Amniotic epithelial cell (primary cell): ENCODE results near the gene TMEM240.
"Not testable (repeated sequence)": the region's sequence is repeated elsewhere in the genome, so short reads cannot be mapped to it uniquely, and the experiment has no call there.

Experiments used
- DNase-seq: peaks from one replicate; pipeline ENCODE4 v3.0.0-alpha.2; 2010; ENCODE audit warnings: low read depth

Gene TMEM240

DNA sequence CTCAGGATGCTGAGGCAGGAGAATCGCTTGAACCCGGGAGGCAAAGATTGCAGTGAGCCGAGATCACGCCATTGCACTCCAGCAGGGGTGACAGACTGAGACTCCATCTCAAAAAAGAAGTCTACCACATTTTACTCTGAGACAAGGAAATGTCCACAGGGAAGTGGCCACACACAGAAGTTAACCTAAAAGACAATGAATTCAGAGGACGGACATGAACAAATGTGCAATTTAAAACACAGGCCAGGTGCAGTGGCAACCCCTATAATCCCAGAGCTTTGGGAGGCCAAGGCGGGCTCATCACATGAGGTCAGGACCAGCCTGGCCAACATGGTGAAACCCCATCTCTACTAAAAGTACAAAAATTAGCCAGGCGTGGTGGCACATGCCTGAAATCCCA, 17.3 kb upstream of the TMEM240 start:
- DNase-seq, result not testable (repeated sequence)

DNA sequence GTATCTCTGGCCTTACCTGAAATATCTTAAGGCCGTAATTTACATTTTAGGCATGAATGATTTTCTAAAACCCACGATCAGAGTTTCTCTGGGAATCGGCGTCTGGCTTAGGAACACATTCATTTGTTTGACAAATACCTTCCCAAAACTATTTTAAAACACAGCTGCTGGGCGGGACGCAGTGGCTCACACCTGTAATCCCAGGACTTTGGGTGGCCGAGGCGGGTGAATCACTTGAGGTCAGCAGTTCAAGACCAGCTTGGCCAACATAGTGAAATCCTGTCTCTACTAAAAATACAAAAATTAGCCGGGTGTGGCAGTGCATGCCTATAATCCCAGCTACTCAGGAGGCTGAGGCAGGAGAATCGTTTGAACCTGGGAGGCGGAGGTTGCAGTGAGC, 16.5 kb upstream of the TMEM240 start:
- DNase-seq, result not testable (repeated sequence)

DNA sequence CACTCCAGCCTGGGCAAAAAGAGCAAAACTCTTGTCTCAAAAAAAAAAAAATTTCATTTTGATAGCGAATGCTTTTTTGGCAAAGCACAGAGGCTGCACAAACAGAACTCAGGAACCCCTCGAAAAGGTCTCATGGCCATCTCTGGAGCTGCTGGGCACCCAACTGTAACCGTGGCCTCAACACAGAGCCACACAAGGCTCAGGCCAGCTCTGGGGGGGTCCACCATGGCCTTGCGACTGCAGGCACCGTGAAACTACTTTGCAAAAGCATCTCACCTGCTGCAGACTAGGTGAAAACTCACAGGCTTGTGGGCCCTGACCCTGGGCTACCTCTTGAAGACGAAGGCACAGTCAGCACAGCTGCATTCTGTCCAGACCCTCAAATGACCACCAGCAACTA, 16.1 kb upstream of the TMEM240 start:
- DNase-seq, result no peak

DNA sequence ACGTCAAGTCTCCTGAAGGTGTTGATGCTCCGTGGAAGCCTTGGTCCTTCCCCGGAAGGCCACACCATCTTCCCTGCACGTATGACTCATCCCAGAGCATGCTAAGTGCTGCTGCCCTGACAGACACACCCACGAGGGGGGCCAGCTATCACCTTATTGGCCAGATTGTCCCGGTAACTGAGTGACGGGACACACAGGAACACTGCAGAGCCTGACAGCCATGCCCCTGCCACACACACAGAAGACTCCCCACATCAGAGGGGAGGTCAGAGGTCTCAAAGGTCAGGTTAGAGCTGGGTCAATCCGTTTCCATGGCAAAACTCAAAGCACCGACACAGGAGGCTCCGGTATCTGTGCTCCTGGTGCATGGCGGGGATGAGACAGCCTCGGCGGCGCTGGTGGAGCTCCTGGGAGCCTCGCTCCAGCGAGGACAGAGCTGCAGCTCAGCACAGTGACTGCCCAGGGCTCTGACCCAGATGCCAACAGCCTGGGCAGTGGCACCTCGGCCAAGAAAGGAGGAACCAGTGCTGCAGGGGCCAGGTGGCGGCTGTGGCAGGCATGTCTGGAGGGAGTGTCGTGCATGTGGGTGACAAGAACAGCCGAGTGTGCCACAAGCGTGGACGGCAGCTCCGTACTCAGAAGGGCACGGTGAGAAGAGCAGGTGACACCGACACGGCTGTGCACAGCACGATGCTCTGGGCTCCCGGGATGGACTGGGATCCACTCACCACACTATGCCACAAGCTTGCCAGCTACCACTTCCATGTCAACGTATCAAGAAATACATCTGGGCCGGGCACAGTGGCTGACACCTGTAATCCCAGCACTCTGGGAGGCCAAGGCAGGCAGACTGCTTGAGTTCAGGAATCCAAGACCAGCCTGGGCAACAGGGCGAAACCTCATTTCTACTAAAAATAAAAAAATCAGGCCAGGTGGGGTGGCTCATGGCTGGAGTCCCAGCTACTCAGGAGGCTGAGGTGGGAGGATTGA, 14.8 kb upstream of the TMEM240 start:
- peak; percentile 84 for DNase-seq

DNA sequence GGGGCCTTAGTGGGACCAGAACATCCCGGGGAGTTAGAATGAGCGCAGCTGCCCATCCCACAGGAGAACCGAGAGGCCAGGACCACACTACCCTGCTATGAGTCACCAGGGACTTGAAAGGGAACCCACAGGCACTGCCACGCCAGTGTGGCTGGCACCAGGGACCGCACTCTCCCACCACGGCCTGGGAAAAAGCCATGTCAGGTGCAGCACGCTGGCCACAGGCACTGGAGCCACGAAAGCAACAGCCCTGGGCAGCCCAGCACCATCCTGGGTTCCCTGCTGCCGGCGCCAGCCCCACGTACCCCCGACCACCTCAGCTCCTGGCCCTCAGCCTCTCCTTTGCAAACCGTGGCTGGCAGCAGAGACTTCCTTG, 14.1 kb upstream of the TMEM240 start:
- peak; percentile 31 for DNase-seq

DNA sequence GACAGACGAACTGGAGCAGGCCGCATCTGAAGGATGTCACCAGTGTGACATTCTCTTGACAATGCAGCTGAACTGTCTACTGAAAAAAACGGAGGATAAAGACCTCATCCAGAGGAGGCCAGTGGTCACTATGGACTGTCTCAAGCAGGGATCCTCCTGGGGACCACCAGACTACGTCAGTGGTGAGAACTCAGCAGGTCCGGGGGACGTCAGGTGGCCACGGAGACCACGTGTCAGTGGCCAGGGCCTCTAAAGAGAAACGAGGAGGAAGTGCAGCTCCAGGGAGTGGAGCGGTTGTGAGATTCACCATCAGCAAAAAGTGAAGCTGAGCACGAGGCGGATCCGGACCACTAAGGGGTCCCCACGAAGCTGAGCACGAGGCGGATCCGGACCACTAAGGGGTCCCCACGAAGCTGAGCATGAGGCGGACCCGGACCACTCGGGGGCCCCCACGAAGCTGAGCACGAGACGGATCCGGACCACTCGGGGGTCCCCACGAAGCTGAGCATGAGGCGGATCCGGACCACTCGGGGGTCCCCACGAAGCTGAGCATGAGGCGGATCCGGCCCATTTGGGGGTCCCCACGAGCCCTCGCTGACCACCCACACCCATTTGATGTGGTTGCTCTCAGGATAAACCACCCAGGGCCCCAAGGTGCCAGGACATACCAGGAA, 13.5 kb upstream of the TMEM240 start:
- DNase-seq, result no peak

DNA sequence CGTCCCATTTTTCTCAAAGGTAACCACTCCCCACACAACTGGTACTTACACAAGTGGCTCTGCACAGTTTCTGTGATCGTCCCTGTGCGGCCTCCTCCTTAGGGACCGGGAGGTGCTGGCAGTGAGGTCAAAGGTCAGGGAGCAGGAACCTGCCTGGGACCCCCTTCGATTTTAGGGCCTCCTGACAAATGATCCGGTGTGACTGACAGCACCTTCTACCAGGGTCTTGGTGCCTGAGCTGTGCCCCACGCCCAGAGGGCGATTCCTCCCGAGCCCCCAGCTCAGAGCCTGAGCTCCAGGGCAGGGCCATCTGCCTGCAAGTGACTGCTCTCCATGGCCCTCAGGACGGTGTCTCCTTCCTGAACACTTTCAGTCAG, 11.8 kb upstream of the TMEM240 start:
- no peak for DNase-seq

DNA sequence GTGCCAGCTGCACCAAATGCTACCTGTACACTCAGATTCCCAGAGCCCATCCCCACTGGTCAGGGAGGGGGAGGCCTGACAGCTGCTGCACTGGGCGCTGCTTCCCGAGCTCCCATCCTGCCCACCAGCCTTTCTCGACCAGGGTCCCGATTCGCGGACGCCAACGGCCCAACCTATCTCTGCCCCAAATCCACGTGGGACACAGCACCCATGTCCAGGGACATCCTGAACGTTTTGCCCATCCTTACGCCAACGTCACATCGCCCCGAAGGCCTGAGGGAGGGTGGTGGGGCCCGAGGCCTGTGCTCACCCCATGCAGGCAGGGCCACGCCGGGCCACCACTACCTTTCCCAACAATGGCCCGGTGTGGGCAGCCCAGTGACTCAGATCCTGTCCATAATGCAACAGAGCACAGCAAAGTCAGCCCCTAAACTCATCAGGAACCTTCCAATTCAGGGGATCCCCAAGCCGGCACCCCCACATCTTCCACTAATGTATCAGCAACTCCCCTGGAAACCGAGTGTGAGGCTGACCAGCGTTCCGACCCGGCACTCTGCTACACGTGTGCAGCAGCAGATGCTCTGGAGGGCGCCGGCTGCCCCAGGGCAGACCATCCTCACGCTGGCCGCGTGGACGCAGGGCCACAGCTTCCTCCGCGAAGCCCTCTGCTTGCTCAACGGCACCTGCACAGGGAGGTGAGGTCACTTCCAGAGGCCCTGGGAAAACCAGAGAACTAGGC, 11.3 kb upstream of the TMEM240 start:
- DNase-seq, result no peak

DNA sequence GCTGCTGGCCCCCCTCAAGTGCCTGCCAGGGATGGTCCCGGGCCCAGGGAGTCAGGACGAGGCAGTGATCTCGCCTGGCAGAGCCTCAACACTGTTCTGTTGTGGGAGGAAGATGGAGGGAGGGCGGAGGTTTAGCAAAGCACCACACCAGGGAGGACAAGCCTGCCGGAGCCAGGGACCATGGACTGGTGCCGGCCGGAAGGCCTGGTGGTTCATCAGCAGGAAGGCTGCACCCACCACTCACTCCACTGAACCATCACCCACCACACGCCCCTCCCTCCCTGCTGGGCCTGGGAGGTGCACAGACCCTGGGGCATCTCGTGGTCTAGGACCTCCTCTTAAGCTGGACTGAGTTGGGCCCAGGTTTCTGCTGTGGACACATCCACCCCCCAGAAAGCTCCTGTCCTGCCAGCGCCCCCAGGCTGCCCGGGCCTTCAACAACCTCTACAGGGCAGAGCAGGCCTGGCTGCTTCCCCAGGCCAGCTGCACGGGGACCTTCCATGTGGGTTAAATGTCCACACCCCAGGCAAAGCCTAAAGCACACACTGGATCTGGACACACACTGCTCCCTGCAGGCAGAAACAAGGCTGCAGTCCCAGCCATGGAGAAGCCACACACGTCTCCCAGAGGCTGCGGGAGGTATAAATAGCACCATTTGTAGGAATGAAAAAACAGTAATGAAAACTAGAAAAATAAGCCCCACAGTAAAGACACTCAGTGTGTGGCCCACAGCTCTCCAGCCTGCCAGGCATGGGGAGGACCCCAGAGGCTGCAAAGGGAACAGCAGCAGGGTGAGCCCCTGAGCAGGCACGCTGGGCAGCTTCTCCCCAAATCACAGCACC, 10.4 kb upstream of the TMEM240 start:
- DNase-seq, result peak; percentile 32

DNA sequence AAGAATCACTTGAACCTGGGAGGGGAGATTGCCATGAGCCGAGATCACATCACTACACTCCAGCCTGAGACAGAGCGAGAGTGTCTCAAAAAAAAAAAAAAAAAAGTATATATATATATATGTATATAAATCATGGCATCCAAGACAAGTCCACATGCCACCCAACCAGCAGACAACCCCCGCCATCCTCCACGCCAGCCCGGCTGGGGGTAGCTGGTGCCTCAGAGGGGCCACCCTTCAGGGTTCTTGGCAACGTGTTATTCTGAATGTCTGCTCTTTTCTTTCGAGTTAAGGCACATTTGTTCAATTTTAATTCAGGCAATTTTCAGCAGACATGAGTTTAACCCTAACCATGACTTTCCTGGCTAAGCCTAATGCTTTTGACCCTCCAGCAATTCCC, 9.7 kb upstream of the TMEM240 start:
- no peak for DNase-seq

DNA sequence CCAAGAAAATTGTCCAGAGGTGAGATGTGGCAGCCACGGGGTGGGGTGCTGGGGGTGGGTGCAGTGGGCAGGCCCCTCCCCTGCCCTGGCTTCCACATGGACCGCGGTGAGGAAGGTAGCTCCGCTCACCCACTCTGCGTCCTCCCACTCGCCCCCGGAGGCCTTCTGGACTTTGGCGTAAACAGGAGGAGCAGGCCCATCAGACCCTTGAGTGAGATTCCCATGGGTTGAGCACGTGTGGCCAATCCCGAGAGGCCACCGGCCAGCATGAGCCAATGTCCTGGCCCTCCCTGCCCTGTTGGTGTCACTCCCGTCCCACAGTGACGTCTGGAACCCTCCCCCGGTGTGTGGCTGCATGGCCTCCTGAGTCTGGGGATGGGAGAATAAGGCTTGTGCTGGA, 8.2 kb upstream of the TMEM240 start:
- no peak for DNase-seq

DNA sequence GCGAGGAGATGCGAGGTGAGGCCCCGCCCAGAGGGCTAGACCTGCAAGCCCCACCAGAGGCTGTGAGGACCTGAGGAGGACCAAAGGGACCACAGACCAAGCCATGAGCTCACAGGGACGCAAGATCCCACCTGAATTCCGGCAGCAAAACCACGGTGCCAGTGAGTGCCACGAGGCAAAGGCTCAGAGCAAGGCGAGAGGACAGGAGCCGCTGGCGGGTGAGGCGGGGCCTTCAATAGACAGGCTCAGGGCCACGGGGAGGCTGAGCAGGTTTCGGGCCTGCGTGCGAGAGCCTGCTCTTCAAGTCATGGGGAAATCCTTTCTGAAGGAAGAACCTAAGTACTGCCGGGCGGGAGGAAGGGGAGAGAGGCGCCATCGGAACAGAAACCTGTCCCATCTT, 7.1 kb upstream of the TMEM240 start:
- no peak for DNase-seq

DNA sequence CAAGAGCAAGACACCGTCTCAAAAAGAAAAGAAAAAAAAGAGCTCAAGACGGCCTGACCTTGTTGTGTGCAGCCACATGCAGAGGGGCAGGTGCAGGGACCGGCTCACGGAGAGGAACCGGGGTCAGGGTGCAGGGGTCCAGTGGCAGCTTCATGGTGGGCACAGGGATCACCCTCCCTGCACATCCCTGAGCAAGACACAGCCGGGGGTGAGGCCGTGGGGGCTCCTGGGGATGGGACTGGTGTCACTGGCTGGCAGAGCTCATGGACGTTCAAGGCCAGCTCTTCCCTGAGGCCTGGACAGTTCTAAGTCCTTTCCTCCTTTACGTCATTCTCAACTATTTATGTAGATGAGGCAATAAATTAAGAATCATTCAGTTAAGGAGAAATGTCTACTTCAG, 6.6 kb upstream of the TMEM240 start:
- DNase-seq, result no peak

DNA sequence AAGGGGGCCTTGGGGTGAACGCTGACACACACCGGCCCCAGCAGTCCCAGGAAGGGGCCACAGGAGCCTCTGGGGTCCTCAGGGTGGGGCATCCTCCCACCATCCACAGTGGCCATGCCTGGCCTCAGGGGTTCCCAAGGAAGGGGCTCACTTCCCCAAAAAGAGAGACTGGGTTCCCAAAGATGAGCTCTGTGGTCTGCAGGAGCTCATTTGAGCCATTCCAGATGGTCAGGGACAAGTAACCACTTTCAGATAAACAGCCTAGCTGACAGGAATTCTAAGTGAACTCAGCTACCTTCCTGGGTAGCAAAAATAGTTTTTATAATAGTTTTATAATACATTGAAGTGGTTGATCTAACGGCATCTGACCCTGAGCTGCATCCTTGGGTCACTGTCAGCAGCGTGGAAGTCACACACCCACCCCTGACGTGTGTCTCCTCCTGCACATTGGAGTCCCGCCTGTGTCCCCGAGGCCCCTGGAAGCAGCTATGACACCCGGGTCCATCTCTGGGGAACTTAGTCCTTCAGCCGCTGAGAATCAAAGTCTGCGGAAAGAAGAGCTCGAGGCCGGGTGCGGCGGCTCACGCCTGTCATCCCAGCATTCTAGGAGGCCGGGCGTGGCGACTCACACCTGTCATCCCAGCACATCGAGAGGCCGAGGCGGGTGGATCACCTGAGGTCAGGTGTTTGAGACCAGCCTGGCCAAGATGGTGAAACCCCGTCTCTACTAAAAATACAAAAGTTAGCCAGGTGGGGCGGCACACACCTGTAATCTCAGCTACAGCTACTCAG, 5.7 kb upstream of the TMEM240 start:
- peak; percentile 15 for DNase-seq

DNA sequence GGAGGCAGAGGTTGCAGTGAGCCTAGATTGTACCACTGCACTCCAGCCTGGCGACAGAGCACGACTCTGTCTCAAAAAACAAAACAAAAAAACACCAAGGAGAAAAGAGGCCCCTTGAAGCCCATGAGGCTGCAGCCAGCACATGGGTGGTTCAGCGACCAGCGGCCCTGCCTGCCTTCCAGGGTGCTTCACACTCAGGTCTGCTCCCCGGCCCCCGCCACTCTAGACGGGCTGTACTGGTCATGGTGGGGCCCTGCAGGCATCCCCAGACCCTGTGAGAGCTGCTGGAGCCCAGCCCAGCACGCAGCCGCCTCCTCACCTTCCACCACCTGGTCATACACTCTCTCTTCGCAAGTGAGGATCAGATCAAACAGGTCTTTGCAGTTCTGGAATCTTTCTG, 4.1 kb upstream of the TMEM240 start:
- no peak for DNase-seq

DNA sequence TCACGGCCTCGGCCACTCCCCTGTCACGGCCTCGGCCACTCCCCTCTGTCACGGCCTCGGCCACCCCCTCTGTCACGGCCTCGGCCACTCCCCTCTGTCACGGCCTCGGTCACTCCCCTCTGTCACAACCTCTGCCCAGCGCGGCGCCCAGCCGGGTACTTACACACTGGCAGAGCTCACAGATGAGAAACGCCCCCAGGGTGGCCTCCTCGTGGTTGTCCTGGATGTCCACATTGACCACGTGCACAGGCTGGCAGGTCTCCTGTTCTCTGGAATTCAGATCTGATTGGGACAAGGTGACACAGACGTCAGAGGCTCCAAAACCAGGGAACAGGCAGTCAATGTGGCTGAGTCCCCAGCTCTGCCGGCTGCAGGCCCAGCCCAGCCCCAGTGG, 3.3 kb upstream of the TMEM240 start:
- no peak for DNase-seq

DNA sequence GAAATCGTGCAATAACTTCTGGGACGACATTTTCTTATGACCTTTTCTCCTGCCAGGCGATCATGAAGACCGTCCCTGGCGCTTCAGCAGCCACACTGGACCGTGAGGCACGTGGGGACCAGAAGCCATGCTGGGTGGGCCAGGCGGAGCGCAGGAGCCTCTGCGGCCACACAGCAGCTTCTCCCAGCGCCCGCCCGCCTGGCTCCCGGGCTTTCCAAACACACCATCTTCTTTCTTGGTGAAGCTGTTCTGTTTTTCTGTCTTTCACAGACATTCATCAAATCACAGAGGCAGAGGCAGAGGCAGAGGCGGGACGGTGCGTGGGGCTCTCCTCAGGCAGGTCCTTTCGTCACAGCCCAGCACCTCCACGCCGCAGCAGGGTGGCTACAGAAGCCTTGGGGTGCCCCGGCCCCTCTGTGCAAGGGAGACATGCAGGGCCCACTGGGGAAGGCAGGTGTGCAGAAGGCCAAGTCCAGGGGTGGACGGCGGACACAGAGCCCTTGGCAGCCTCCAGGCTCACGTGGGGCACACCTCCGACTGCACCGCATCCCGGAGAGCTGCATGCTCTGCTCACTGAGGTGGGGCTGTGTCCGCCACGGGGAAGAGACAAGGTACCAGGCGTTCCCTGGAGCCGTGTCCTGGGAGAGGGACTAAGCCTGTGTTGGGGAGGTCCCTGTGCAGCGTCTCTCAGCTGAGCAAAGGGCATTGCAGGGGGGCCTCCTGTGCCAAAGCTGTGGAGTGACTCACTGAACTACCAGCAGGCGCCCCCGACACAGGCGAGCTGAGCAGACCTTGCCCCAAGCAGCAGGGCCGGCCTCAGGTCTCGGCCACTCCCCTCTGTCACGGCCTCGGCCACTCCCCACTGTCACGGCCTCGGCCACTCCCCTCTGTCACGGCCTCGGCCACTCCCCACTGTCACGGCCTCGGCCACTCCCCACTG, 2.6 kb upstream of the TMEM240 start:
- no peak for DNase-seq

DNA sequence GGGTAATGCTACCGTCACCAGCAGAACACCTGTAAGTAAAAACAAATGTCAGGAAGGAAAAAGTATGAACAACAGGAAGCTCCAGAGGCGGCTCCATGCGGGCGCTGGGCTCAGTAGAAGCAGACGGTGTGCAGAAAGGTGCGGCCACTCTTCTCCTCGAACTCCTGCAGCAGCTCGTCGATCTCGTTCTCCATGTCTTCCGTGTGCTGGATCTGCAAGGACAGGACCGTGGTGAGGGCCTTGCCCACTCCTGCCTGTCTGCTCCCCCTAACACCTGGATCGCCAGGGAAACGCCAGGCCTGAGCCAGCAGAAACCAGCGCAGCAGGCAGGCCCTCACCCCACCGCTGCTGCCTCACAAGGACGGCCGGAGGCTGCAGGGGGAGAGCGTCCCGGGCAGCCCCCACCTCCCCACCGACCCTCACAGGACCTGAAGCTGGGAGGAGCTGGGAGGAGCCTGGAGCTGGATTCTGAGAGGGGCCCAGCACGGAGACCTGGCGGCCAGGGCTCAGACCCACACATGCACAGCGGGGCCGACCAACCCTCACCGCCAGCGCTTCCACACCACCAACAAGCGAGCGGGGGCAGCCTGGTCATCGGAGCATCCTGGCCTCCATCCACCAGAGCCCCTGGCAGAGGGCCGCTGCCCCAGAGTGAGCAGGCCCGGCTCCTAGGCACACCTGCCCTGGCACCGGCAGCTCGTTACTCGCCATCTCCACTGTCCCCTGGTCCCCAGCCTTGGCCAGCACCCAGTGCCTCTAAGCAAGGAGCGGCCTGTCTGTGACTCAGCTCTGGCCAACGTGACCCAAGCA, 1.7 kb upstream of the TMEM240 start:
- no peak for DNase-seq
